A549 (cell line): ENCODE results near the gene OR51B2.

ENCODE experiments used
- BCL3 ChIP-seq: fragments of >200 bp; sonication (Bioruptor Twin); formaldehyde crosslinking; IDR thresholded peaks from 3 replicates; pipeline ENCODE4 v1.6.1; 2016
- CBX2 ChIP-seq: fragments of 200-600 bp; sonication (generic); IDR thresholded peaks from 2 replicates; pipeline ENCODE4 v1.6.1; 2016; ENCODE audit warnings: low read depth, mild to moderate bottlenecking, borderline replicate concordance
- EP300 ChIP-seq, 2 experiments: fragments of >200 bp; sonication (Bioruptor Twin); formaldehyde crosslinking; IDR thresholded peaks; 2 replicates in 1 of 2; 3 replicates in 1 of 2; pipeline ENCODE4 v1.6.1; 2016 to 2017
- HOXA7 ChIP-seq: fragments of 250-450 bp; sonication (Bioruptor Pico); IDR thresholded peaks from 2 replicates; pipeline ENCODE4 v1.5.0; 2020; ENCODE audit warnings: mild to moderate bottlenecking, moderate library complexity
- KDM1A ChIP-seq: fragments of 200-600 bp; sonication (generic); IDR thresholded peaks from 2 replicates; pipeline ENCODE4 v1.6.1; 2016; ENCODE audit warnings: low read depth, mild to moderate bottlenecking
- MAFK ChIP-seq: fragments of 450-650 bp; IDR thresholded peaks from 2 replicates; pipeline ENCODE4 v1.6.1; 2014; ENCODE audit not compliant: partially characterized antibody
- PHF8 ChIP-seq: fragments of 200-600 bp; sonication (generic); IDR thresholded peaks from 2 replicates; pipeline ENCODE4 v1.6.1; 2016; ENCODE audit warnings: low read depth, mild to moderate bottlenecking, antibody characterized with exemption, moderate library complexity, borderline replicate concordance
- RARB ChIP-seq: fragments of 250-450 bp; sonication (Bioruptor Pico); IDR thresholded peaks from 2 replicates; pipeline ENCODE4 v1.8.0; 2021; ENCODE audit warnings: mild to moderate bottlenecking, moderate library complexity
- REST ChIP-seq: fragments of 200-600 bp; sonication (generic); IDR thresholded peaks from 2 replicates; pipeline ENCODE4 v1.6.1; 2016; ENCODE audit warnings: antibody characterized with exemption, mild to moderate bottlenecking, moderate library complexity
- TF ChIP-seq, protein P1 (sequence below): fragments of >200 bp; sonication (Bioruptor Twin); formaldehyde crosslinking; IDR thresholded peaks from 3 replicates; pipeline ENCODE4 v1.5.1; 2016
- TF ChIP-seq, protein P2 (sequence below): fragments of 250-450 bp; sonication (Bioruptor Pico); IDR thresholded peaks from 2 replicates; pipeline ENCODE4 v1.5.0; 2021; ENCODE audit warnings: mild to moderate bottlenecking, moderate library complexity, borderline replicate concordance
- TF ChIP-seq, protein P3 (sequence below): IDR thresholded peaks from 2 replicates; pipeline ENCODE4 v1.6.1; 2012

DNA sequence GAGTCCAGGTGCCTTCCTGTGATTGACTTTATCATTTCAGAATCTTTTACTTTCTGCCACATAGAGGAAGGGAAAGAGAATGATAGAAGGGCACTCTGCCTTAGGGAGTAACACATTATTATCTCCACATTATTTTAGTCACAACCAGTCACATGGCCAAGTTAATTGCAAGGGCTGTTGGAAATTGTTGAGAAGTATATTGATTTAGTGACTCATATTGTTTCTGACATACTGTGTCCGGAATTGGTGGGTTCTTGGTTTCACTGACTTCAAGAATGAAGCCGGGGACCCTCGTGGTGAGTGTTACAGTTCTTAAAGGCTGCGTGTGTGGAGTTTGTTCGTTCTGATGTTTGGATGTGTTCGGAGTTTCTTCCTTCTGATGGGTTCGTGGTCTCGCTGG lies 31.1 kb downstream of the OR51B2 start:
- TF ChIP-seq RARB (CRISPR knock-in tag) (no peak), MAFK (no peak), HOXA7 (CRISPR knock-in tag) (no peak), BCL3 (no peak), KDM1A (no peak), REST (no peak), EP300 (IDR thresholded peaks at IDR 0.05) (no peak), PHF8 (no peak), CBX2 (no peak)
- TF ChIP-seq, protein P1, sequence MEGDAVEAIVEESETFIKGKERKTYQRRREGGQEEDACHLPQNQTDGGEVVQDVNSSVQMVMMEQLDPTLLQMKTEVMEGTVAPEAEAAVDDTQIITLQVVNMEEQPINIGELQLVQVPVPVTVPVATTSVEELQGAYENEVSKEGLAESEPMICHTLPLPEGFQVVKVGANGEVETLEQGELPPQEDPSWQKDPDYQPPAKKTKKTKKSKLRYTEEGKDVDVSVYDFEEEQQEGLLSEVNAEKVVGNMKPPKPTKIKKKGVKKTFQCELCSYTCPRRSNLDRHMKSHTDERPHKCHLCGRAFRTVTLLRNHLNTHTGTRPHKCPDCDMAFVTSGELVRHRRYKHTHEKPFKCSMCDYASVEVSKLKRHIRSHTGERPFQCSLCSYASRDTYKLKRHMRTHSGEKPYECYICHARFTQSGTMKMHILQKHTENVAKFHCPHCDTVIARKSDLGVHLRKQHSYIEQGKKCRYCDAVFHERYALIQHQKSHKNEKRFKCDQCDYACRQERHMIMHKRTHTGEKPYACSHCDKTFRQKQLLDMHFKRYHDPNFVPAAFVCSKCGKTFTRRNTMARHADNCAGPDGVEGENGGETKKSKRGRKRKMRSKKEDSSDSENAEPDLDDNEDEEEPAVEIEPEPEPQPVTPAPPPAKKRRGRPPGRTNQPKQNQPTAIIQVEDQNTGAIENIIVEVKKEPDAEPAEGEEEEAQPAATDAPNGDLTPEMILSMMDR: no peak
- TF ChIP-seq, protein P2, sequence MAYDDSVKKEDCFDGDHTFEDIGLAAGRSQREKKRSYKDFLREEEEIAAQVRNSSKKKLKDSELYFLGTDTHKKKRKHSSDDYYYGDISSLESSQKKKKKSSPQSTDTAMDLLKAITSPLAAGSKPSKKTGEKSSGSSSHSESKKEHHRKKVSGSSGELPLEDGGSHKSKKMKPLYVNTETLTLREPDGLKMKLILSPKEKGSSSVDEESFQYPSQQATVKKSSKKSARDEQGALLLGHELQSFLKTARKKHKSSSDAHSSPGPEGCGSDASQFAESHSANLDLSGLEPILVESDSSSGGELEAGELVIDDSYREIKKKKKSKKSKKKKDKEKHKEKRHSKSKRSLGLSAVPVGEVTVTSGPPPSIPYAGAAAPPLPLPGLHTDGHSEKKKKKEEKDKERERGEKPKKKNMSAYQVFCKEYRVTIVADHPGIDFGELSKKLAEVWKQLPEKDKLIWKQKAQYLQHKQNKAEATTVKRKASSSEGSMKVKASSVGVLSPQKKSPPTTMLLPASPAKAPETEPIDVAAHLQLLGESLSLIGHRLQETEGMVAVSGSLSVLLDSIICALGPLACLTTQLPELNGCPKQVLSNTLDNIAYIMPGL (CRISPR knock-in tag): no peak
- TF ChIP-seq, protein P3, sequence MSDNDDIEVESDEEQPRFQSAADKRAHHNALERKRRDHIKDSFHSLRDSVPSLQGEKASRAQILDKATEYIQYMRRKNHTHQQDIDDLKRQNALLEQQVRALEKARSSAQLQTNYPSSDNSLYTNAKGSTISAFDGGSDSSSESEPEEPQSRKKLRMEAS: no peak
